ENCODE measurements around the gene BIRC2. TPM values are rescaled to one million over a fixed set of nuclear protein-coding genes. Genes with fewer than 3 reads are reported as not detected.

Gene BIRC2
- total RNA-seq, 1 experiment from 2014 or later: 76.8 TPM

GRCh38 chr11:102411142-102411541 lies 64.1 kb downstream of the BIRC2 start:
- no peak for DNase-seq (ENCODE audit: low read depth, low spot score)
- no peak overlapping the region for H3K4me3 ChIP-seq (ENCODE audit: low read depth in 2 of 2, low read length in 2 of 2)
- no peaks in the 10 kb centered on the region for H3K9me3 ChIP-seq (ENCODE audit: control insufficient read depth, insufficient read depth, low read depth, low read length)
- ChIA-PET POLR2A (no interaction called here), CTCF (interaction anchor here (0.7 kb wide), 1 partner anchor 68 kb away, joined by 3 read pairs; no protein-coding TSS in a partner anchor)
- intact Hi-C loops (cut with micrococcal nuclease; ENCODE audit: unreplicated experiment) (loop anchor here (5.0 kb wide), 2 partner anchors 41 to 201 kb away; partner anchors contain the start of gene TMEM123), in situ Hi-C loops (cut with HindIII; ENCODE audit: low pct_unique_long_range_greater_than_20kb, low sequenced_read_pairs) (no loop called here)
- ATAC-seq: no peak
- 0 out of 2 replicates have a peak, but pooled peaks cover 3% of the 10 kb centered on the region for H3K36me3 ChIP-seq (ENCODE audit: control insufficient read depth, insufficient read depth, low read length)
- peaks cover 49% of the 10 kb centered on the region for H3K4me1 ChIP-seq (ENCODE audit: control insufficient read depth, insufficient read depth, low read length)
- no TSS peak for BruUV-seq (replicated peaks)
- TF ChIP-seq POLR2AphosphoS5 (IDR thresholded peaks at IDR 0.05; ENCODE audit: low read depth, low read length) (no peak), CTCF (IDR thresholded peaks at IDR 0.05) (no peak), REST (IDR thresholded peaks at IDR 0.05; ENCODE audit: insufficient read depth in 1 of 2, low read depth in 2 of 2, low read length in 1 of 2) (no peak), SIN3A (IDR thresholded peaks at IDR 0.05; ENCODE audit: borderline replicate concordance, insufficient read depth, low read depth, low read length) (no peak), TCF7L2 (IDR thresholded peaks at IDR 0.05; ENCODE audit: low read depth, low read length) (no peak)
- no peaks in the 10 kb centered on the region for H3K27me3 ChIP-seq (ENCODE audit: control insufficient read depth, insufficient read depth, low read length)
- H3K27ac ChIP-seq (ENCODE audit: low read length): peak overlapping the region; percentile 41

GRCh38 chr11:102413497-102413896 lies 66.5 kb downstream of the BIRC2 start:
- Histone ChIP-seq H3K36me3 (ENCODE audit: control insufficient read depth, insufficient read depth, low read length) (0 out of 2 replicates have a peak, but pooled peaks cover 3% of the 10 kb centered on the region), H3K4me1 (ENCODE audit: control insufficient read depth, insufficient read depth, low read length) (peaks cover 27% of the 10 kb centered on the region), H3K27ac (ENCODE audit: low read length) (no peak overlapping the region), H3K27me3 (ENCODE audit: control insufficient read depth, insufficient read depth, low read length) (no peaks in the 10 kb centered on the region), H3K9me3 (ENCODE audit: control insufficient read depth, insufficient read depth, low read depth, low read length) (no peaks in the 10 kb centered on the region), H3K4me3 (ENCODE audit: low read depth in 2 of 2, low read length in 2 of 2) (no peak overlapping the region)
- no TSS peak for BruUV-seq (replicated peaks)
- ChIA-PET POLR2A (no interaction called here), CTCF (interaction anchor here (0.6 kb wide), 1 partner anchor 65 kb away, joined by 3 read pairs; no protein-coding TSS in a partner anchor)
- no peak for ATAC-seq
- intact Hi-C loops (cut with micrococcal nuclease; ENCODE audit: unreplicated experiment) (loop anchor here (5.0 kb wide), 2 partner anchors 39 to 199 kb away; partner anchors contain the start of gene TMEM123), in situ Hi-C loops (cut with HindIII; ENCODE audit: low pct_unique_long_range_greater_than_20kb, low sequenced_read_pairs) (no loop called here)
- no peak for DNase-seq (ENCODE audit: low read depth, low spot score)
- TF ChIP-seq CTCF (IDR thresholded peaks at IDR 0.05) (no peak), TCF7L2 (IDR thresholded peaks at IDR 0.05; ENCODE audit: low read depth, low read length) (no peak), SIN3A (IDR thresholded peaks at IDR 0.05; ENCODE audit: borderline replicate concordance, insufficient read depth, low read depth, low read length) (no peak), POLR2AphosphoS5 (IDR thresholded peaks at IDR 0.05; ENCODE audit: low read depth, low read length) (no peak), REST (IDR thresholded peaks at IDR 0.05; ENCODE audit: insufficient read depth in 1 of 2, low read depth in 2 of 2, low read length in 1 of 2) (no peak)
